IMR-90 (cell line): ENCODE measurements around the gene OXNAD1. TPM values are rescaled to one million over a fixed set of nuclear protein-coding genes. Genes with fewer than 3 reads are reported as not detected.

Experiments used
- MAFK ChIP-seq: IDR thresholded peaks from 2 replicates; pipeline ENCODE4 v1.6.1; 2012; ENCODE audit warnings: low read depth, low read length, improper control_type of control experiment
- MXI1 ChIP-seq: IDR thresholded peaks from 2 replicates; pipeline ENCODE4 v1.6.1; 2012; ENCODE audit warnings: low read depth, mild to moderate bottlenecking, low read length, moderate library complexity, borderline replicate concordance
- POLR2A ChIP-seq: IDR thresholded peaks from 2 replicates; pipeline ENCODE4 v1.6.1; 2012; ENCODE audit warnings: mild to moderate bottlenecking, low read depth, low read length
- SMC3 ChIP-seq: fragments of 150-350 bp; IDR thresholded peaks from 2 replicates; pipeline ENCODE4 v1.6.1; 2016; ENCODE audit warnings: low read depth, mild to moderate bottlenecking, antibody characterized with exemption, low read length, moderate library complexity
- polyA plus RNA-seq, 3 experiments: library from polyadenylated mRNA; depleted of rRNA; stranded (reverse); fragments of >200 nt; gene quantifications; 2 replicates each; pipeline ENCODE4 v1.2.3, GENCODE V29; 2012; ENCODE audit warnings: low replicate concordance in 1 of 3
- total RNA-seq: library from RNA; depleted of rRNA; stranded (reverse); fragments of >200 nt; gene quantifications from 2 replicates; pipeline ENCODE4 v1.2.3, GENCODE V29; 2012
- TF ChIP-seq, protein P1 (sequence below): conservative IDR thresholded peaks from 2 replicates; pipeline ENCODE4 v1.5.1; 2012; ENCODE audit warnings: mild to moderate bottlenecking, low read depth, low read length, improper control_type of control experiment
- TF ChIP-seq, protein P2 (sequence below): fragments of 150-350 bp; IDR thresholded peaks from 2 replicates; pipeline ENCODE4 v1.6.1; 2016; ENCODE audit warnings: low read depth, mild to moderate bottlenecking, low read length, moderate library complexity, borderline replicate concordance

OXNAD1 gene
- total and polyA plus RNA-seq, 2 of the 4 experiments (the other 2 are of a cell fraction), result 6.2 to 11.3 TPM

DNA sequence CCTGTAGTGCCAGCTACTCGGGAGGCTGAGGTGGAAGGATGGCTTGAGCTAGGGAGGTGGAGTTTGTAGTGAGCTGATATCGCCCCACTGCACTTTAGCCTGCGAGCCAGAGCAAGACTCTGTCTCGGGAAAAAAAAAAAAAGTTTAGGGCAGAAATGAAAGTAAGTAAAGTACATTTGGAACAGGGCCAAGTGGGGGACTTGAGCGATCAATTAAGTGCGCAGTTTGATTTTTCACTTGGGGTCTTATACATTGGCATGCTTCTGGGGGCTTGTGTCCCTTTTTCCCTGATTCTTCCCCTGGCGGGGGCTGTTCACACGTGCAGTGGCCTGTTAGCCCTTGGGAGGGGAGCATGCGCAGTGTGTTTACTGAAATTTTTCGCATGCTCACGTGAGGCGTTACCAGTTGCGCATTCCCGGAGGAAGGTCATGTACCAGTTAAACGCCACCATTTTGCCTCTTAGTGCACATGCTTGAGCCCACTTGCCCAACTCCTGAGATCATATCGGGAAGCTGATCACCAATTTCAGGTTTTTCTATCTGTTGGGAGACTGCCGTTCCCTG, 48.6 kb upstream of the OXNAD1 start (continued):
- TF ChIP-seq, protein P1, sequence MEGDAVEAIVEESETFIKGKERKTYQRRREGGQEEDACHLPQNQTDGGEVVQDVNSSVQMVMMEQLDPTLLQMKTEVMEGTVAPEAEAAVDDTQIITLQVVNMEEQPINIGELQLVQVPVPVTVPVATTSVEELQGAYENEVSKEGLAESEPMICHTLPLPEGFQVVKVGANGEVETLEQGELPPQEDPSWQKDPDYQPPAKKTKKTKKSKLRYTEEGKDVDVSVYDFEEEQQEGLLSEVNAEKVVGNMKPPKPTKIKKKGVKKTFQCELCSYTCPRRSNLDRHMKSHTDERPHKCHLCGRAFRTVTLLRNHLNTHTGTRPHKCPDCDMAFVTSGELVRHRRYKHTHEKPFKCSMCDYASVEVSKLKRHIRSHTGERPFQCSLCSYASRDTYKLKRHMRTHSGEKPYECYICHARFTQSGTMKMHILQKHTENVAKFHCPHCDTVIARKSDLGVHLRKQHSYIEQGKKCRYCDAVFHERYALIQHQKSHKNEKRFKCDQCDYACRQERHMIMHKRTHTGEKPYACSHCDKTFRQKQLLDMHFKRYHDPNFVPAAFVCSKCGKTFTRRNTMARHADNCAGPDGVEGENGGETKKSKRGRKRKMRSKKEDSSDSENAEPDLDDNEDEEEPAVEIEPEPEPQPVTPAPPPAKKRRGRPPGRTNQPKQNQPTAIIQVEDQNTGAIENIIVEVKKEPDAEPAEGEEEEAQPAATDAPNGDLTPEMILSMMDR, result no peak
- no peak for TF ChIP-seq POLR2A
- TF ChIP-seq, protein P2, sequence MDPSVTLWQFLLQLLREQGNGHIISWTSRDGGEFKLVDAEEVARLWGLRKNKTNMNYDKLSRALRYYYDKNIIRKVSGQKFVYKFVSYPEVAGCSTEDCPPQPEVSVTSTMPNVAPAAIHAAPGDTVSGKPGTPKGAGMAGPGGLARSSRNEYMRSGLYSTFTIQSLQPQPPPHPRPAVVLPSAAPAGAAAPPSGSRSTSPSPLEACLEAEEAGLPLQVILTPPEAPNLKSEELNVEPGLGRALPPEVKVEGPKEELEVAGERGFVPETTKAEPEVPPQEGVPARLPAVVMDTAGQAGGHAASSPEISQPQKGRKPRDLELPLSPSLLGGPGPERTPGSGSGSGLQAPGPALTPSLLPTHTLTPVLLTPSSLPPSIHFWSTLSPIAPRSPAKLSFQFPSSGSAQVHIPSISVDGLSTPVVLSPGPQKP, result no peak
- TF ChIP-seq SMC3, result no peak
- TF ChIP-seq MXI1, result no peak
- no peak for TF ChIP-seq MAFK
